Cardiac fibroblast (primary cell): ENCODE results near the gene SERINC5.
"Not testable (repeated sequence)": the region's sequence is repeated elsewhere in the genome, so short reads cannot be mapped to it uniquely, and the experiment has no call there.

Source experiments
- DNase-seq, 2 donors: peaks; one replicate each; pipeline versions ENCODE4 v3.0.0 to v3.0.0-alpha.2; 2010; ENCODE audit warnings: low read depth in 2 of 2
- H3K4me3 ChIP-seq, 2 donors: replicated peaks in 1 of 2; 1 replicate in 1 of 2; 2 replicates in 1 of 2; pipeline ENCODE4 v1.5.1; 2011; ENCODE audit warnings: low read depth in 2 of 2, low read length in 2 of 2, mild to moderate bottlenecking in 2 of 2, moderate library complexity in 1 of 2
- TF ChIP-seq, protein P1 (sequence below): IDR thresholded peaks from one replicate; pipeline ENCODE4 v1.5.1; 2011; ENCODE audit warnings: low read depth, mild to moderate bottlenecking, low read length, inconsistent platforms

The SERINC5 gene

DNA sequence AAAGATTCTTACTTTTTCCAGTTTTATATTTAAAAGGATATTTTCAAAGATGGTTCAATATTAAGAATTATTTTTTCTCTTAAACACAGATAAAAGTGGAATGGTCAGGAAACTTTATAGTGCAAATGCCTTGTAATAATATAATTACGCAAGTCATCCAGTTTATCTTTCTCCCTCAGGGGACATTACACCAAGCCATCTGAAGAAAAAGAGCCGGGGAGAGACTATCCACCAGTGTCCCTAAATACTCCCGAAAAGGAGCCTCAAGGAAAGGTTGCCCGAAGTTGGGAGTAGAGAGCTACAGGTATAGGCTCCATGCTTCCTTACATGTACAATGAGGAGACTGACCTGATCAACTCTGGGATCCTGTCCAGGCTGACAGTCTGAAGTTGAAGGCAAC is 101.1 kb downstream of the SERINC5 start:
- no peak overlapping the region for H3K4me3 ChIP-seq
- TF ChIP-seq, protein P1, sequence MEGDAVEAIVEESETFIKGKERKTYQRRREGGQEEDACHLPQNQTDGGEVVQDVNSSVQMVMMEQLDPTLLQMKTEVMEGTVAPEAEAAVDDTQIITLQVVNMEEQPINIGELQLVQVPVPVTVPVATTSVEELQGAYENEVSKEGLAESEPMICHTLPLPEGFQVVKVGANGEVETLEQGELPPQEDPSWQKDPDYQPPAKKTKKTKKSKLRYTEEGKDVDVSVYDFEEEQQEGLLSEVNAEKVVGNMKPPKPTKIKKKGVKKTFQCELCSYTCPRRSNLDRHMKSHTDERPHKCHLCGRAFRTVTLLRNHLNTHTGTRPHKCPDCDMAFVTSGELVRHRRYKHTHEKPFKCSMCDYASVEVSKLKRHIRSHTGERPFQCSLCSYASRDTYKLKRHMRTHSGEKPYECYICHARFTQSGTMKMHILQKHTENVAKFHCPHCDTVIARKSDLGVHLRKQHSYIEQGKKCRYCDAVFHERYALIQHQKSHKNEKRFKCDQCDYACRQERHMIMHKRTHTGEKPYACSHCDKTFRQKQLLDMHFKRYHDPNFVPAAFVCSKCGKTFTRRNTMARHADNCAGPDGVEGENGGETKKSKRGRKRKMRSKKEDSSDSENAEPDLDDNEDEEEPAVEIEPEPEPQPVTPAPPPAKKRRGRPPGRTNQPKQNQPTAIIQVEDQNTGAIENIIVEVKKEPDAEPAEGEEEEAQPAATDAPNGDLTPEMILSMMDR: no peak
- no peak for DNase-seq

DNA sequence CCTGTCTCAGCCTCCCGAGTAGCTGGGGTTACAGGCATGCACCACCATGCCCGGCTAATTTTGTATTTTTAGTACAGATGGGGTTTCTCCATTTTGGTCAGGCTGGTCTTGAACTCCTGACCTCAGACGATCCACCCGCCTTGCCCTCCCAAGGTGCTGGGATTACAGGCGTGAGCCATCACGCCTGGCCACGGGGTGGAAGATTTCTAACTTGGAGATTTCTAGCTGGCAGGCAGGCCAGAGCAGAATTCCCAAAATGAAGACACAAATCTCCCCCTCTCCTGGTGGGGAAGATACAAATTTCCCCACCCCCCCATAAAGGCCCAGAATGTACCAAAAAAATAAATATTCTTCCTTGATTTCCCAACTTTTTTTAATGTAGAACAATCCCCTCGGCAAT is 101.6 kb downstream of the SERINC5 start:
- DNase-seq, H3K4me3 ChIP-seq: not testable (repeated sequence)

DNA sequence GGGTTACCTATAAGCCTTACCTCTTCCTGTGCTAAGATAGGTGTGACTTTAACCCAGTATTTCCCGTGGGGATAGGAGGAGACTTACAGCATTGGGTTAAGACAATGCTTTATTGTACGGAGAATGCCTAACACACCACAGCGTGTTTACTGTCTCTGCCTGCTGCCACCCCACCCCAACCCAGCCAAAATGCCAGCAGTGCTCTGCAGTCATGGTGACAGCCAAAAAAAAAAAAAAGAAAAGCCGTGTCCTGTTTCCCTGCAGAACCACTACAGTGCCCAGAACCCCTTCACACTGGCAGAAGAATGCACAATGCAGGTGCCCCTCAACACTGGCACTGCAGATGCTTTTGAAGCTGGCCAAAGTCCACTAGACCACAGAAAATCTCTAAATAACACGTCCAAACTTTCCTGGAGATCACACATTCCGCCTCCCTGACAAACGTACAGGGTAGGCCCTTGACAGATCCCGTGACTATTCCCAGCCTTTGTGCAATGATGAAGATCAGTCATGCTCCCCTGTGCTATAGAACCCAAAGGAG is 102.2 kb downstream of the SERINC5 start:
- H3K4me3 ChIP-seq: no peak overlapping the region
- TF ChIP-seq, protein P1: no peak
- no peak for DNase-seq

DNA sequence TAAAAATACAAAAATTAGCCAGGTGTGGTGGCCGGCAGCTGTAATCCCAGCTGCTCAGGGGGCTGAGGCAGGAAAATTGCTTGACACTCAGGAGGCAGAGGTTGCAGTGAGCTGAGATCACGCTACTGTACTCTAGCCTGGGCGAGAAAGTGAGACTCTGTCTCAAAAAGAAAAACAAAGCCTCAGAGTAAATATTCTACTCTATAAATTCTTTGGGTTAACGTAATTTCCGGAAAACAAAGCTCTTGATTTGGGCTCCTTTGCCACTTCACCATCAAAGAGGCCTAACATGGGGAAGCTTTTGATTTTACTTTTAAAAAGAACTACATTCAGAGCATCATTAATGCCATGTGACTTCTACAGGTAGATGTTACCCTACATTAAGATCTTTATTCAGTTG is 103.1 kb downstream of the SERINC5 start:
- H3K4me3 ChIP-seq: no peak overlapping the region
- no peak for DNase-seq
- TF ChIP-seq, protein P1: no peak

DNA sequence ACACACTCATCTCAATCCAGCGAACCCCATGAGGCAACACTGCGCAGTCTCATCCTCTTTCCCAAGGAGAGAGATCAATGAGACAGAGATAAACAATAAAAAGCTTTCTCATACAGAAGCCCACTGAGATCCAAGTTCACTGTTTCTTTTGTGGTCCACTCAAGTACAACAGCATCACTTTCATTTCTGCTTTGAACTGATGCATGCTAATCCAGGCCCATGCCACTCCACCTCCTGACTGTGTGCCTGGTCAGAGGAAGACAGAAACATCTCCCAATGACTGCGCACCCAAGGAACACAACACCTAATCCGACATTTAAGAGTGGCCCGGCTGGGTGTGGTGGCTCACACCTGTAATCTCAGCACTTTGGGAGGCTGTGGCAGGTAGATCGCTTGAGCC is 104.0 kb downstream of the SERINC5 start:
- TF ChIP-seq, protein P1: no peak
- H3K4me3 ChIP-seq: no peak overlapping the region
- DNase-seq: no peak

DNA sequence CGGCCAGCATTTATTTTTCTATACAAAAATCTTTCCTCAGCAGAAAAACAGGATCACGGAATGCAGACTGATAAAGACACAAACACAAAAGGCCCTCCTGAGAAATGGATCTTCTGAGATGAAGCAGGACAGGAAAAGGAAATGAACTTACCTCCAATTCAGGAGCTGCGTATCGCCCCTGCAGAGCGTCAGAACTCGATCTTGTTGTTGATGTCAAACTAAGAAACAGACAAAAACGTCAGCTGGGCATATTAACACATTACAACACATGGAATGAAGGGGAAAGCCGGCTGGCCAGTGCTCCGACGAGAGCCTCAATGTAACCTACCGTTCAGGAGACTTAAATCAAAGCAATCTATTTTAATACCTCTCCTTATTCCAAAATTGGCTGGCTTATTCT is 105.1 kb downstream of the SERINC5 start:
- H3K4me3 ChIP-seq: no peak overlapping the region
- no peak for DNase-seq
- TF ChIP-seq, protein P1: no peak

DNA sequence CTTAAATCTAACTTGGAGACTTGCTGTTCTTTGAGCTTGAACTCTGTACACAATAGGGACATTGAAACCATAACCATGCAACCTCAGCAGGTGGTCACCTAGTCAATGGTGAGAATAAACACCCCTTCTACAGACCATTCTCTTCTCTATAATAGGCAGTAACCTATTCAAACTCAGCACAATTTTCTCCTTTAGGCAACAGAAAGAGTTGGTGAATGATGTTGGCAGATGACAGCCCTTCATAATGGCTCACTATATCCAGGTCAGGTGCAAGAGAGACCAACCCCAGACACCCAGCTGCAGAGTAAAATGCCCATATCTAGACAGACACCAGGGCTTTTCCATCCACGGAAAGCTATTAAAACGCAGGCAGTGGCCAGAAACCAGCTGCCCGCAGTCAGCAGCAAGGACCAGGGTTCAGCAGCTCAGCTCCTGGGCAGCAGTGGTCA is 106.7 kb downstream of the SERINC5 start:
- TF ChIP-seq, protein P1: no peak
- DNase-seq: no peak
- no peak overlapping the region for H3K4me3 ChIP-seq
